Tibial artery (tissue), 4 donors: ENCODE results near the gene SCN4A.
A peak's percentile ranks its signal among the peaks of the same experiment; 100 is the strongest.

ENCODE experiments used
- DNase-seq, 2 donors: peaks; one replicate each; pipeline ENCODE4 v3.0.0-alpha.2; 2019
- H3K27ac ChIP-seq, 2 donors: fragments of 200-600 bp; sonication (generic) in 1 of 2; 1 replicate in 1 of 2; 2 replicates in 1 of 2; pipeline ENCODE4 v1.5.1; 2018 to 2019; ENCODE audit warnings: mild to moderate bottlenecking in 1 of 2
- H3K27me3 ChIP-seq, 2 donors: fragments of 200-600 bp; sonication (generic) in 1 of 2; one replicate each; pipeline versions ENCODE4 v1.5.1 to v1.6.0; 2016 to 2019
- H3K36me3 ChIP-seq, 3 donors: fragments of 200-600 bp; sonication (generic) in 2 of 3; one replicate each; pipeline ENCODE4 v1.5.1; 2016 to 2019; ENCODE audit warnings: mild to moderate bottlenecking in 2 of 3
- H3K4me1 ChIP-seq, 4 donors: fragments of 200-600 bp; sonication (generic) in 2 of 4; 1 replicate in 3 of 4; 2 replicates in 1 of 4; pipeline ENCODE4 v1.5.1; 2016 to 2019
- H3K4me3 ChIP-seq, 2 donors: fragments of 200-600 bp; sonication (generic) in 1 of 2; 1 replicate in 1 of 2; 2 replicates in 1 of 2; pipeline ENCODE4 v1.5.1; 2018 to 2019; ENCODE audit warnings: mild to moderate bottlenecking in 2 of 2
- H3K9me3 ChIP-seq, 3 donors: fragments of 200-600 bp; sonication (generic) in 1 of 3; one replicate each; pipeline ENCODE4 v1.5.1; 2016 to 2019
- intact Hi-C: fragments of 100-400 bp; cut with DNase I; formaldehyde crosslinking; loops from one replicate; pipeline ENCODE4 v1.15.0; 2023; ENCODE audit warnings: low total_unique reads
- TF ChIP-seq, protein P1 (sequence below), 2 experiments: fragments of 200-600 bp in 1 of 2; fragments of 450-650 bp in 1 of 2; IDR thresholded peaks; one replicate each; pipeline ENCODE4 v1.5.1; 2017 to 2019; ENCODE audit warnings: antibody characterized with exemption in 2 of 2, mild to moderate bottlenecking in 1 of 2, moderate library complexity in 1 of 2

SCN4A gene

DNA sequence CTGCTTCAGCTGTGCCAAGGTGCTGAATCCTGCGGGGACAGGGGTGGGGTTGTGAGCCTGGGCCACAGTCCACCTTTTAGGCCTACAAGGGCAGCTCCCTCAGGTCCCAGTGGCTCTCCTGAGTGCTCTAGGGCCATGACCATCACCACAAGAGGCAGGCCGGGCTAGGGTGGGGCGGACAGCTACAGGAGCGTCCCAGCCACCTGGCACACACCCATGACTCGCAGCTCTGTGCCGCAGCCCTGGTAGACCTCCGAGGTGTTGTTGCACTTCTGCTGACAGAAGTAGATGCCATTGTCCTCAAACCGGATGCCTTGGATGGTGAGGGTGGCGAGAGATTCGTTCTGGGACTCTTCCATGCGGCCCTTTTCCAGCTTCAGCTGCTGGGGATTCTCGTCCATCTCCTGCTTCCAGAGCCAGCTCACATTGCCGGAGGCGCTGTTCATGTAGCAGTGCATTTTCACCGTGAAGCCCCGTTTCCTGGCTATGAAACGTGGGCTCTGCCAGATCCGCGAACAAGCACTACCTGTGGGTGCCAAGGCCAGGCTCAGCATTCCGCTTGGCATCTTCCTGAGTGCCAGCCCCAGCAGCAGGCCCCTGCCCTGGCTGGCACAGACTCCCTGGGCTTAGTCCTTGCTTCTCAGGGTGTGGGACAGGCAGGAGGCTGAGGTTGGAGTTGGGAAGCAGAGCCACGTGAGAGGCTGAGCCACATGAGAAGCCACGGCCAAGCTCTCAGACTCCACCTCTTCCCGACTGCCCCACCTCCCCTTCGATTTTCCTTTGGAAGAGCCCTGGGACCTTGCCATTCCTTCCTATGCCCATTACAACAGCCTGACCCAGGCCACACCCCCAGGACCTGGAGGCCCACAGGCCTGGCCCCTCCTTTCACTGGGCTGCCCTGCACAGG is 42.6 kb downstream of the SCN4A start:
- TF ChIP-seq, protein P1, sequence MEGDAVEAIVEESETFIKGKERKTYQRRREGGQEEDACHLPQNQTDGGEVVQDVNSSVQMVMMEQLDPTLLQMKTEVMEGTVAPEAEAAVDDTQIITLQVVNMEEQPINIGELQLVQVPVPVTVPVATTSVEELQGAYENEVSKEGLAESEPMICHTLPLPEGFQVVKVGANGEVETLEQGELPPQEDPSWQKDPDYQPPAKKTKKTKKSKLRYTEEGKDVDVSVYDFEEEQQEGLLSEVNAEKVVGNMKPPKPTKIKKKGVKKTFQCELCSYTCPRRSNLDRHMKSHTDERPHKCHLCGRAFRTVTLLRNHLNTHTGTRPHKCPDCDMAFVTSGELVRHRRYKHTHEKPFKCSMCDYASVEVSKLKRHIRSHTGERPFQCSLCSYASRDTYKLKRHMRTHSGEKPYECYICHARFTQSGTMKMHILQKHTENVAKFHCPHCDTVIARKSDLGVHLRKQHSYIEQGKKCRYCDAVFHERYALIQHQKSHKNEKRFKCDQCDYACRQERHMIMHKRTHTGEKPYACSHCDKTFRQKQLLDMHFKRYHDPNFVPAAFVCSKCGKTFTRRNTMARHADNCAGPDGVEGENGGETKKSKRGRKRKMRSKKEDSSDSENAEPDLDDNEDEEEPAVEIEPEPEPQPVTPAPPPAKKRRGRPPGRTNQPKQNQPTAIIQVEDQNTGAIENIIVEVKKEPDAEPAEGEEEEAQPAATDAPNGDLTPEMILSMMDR (IDR thresholded peaks at IDR 0.05), result no peak
- Histone ChIP-seq H3K9me3 (no peaks in the 10 kb centered on the region), H3K36me3 (no peaks in the 10 kb centered on the region), H3K4me3 (no peak overlapping the region), H3K27me3 (peaks cover 0 to 12% of the 10 kb centered on the region in 2 donors), H3K27ac (no peak overlapping the region), H3K4me1 (peaks cover 0 to 6% (median 0%) of the 10 kb centered on the region in 4 donors)
- intact Hi-C loops, result loop anchor here (10.0 kb wide), 1 partner anchor 95 kb away; the partner anchor contains the start of gene ICAM2
- DNase-seq, result peak in 1 of 2 donors; percentile 47

DNA sequence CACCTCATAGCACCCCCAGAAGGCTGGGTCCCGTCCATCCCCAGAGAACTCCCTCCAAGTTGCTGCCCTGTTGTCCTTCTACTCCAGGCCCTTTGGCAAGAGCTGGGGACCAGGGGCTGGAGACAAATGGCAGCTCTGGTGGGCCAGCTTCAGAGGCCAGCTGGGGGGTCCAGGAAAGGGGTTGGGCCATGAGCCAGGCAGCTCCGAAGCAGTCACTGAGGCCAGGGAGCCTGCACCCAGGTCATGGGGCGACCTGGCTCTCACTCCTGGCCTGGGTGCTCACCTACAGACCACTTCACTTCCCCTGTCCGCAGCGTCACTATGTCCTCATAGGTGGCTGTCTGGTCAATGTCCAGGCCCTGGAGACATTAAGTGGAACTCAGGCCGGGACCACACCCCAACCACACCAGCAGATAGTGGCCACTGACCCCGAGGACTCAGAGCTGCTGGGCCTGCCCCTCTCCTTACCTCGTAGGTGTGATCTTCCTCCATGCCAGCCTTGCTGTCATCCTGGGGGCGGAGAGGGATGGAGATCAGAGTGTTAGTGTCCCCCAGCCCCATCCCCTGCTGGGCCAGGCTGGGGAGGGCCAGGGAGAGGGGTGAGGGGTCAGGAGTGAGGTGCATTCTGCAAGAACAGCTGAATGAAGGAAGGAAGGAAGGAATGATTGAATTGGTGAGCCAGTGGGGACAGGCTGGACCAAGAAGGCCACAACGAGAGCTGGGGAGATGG is 43.6 kb downstream of the SCN4A start:
- H3K27me3 ChIP-seq, result peaks cover 0 to 8% of the 10 kb centered on the region in 2 donors
- no peaks in the 10 kb centered on the region for H3K9me3 ChIP-seq
- peaks cover 0 to 6% (median 0%) of the 10 kb centered on the region in 4 donors for H3K4me1 ChIP-seq
- H3K36me3 ChIP-seq, result no peaks in the 10 kb centered on the region
- intact Hi-C loops, result loop anchor here (10.0 kb wide), 1 partner anchor 96 kb away; the partner anchor contains the start of gene ICAM2
- H3K4me3 ChIP-seq, result no peak overlapping the region
- no peak overlapping the region for H3K27ac ChIP-seq
- DNase-seq, result no peak
- TF ChIP-seq, protein P1 (IDR thresholded peaks at IDR 0.05), result no peak

DNA sequence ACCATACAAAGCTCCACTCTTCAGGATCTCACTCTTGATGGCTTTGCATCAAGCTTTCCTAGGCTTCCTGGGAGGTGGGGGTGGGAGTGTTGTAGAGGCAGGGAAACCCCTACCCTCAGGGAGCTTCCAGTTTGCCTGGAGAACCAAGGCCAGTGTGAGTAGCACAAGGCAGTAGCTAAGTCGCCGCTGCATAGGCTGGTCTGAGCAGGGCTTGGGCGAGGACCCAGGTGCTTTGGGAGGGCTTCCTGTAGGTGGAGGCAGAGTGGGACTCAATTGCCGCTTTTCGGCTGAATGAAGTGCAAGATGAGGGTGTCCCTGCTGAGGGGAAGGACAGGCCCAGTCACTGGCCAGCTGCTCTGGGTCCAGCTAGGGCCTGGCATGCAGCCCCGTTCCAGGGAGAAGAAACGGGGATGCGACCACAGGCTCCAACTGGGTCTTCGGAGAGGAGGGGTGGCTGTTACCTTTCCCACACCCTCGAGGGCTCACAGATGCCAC is 44.5 kb downstream of the SCN4A start:
- DNase-seq, result no peak
- H3K4me3 ChIP-seq, result no peak overlapping the region

DNA sequence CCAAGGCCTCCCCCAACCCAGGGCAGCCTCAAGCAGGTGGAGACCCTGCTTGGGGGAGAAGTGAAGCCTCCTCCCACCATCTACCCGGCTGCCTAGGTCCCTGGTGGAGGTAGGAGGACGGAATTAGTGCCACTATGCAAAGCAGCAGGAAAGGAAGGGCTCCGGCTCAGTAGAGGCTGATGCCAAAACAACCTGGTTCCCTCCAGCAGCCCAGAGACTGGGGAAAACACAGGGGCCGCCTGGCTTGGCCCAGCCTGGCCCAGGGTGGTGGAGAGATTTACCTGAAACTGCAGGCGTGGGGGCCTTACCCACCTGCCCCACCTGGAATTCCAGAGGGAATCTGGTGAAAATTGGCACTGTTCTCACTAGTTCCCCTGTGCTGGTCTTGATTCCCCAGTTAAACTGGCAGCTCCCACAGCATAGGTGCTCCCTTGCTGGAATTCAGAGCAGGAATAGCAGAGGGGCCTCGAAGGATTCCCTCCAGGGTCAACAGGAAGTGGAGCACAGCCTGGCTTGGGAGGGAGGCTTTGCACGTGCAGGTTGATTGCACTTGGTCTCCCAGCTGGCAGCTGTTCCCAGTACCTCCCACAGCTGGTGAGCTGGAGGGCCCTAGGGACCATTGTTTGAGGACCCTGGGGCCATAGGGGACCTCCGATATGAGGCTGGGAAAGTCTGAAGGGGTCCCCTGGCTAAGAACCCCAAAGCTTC is 45.1 kb downstream of the SCN4A start:
- intact Hi-C loops, result loop anchor here (10.0 kb wide), 1 partner anchor 97 kb away; the partner anchor contains the start of gene ICAM2
- H3K36me3 ChIP-seq, result no peaks in the 10 kb centered on the region
- TF ChIP-seq, protein P1 (IDR thresholded peaks at IDR 0.05), result no peak

More for the DNA sequence above, 44.5 kb downstream of the SCN4A start:
- Histone ChIP-seq H3K36me3 (no peaks in the 10 kb centered on the region), H3K9me3 (no peaks in the 10 kb centered on the region), H3K27ac (no peak overlapping the region), H3K27me3 (peaks cover 0 to 8% of the 10 kb centered on the region in 2 donors), H3K4me1 (peaks cover 0 to 6% (median 0%) of the 10 kb centered on the region in 4 donors)
- TF ChIP-seq, protein P1 (IDR thresholded peaks at IDR 0.05), result no peak
- intact Hi-C loops, result loop anchor here (10.0 kb wide), 1 partner anchor 97 kb away; the partner anchor contains the start of gene ICAM2

DNA sequence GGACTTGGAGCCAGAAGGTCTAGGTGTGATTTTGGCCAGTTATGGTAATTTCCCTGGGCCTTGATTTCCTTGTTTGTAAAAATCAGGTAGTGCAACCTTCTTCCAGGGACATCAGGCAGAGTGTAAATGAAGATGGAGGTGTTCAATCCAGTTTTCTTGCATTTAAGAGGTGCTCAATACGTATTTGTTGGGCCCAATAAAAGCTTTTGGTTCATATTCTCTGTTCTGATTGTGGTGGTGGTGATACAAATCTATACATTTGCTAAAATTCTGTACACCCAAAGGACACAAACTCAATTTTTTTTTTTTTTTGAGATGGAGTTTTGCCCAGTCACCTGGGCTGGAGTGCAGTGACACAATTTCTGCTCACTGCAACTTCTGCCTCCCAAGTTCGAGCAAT is 46.6 kb downstream of the SCN4A start:
- TF ChIP-seq, protein P1 (IDR thresholded peaks at IDR 0.05), result no peak
- no peak for DNase-seq
- H3K9me3 ChIP-seq, result no peaks in the 10 kb centered on the region
- no peaks in the 10 kb centered on the region for H3K36me3 ChIP-seq
- H3K4me3 ChIP-seq, result no peak overlapping the region
- no peaks in the 10 kb centered on the region for H3K27me3 ChIP-seq
- peaks cover 0 to 6% (median 0%) of the 10 kb centered on the region in 4 donors for H3K4me1 ChIP-seq
- no peak overlapping the region for H3K27ac ChIP-seq
- intact Hi-C loops, result loop anchor here (10.0 kb wide), 1 partner anchor 99 kb away; the partner anchor contains the start of gene ICAM2

More for the DNA sequence above, 45.1 kb downstream of the SCN4A start:
- Histone ChIP-seq H3K27me3 (peaks cover 0 to 7% of the 10 kb centered on the region in 2 donors), H3K4me3 (no peak overlapping the region), H3K9me3 (no peaks in the 10 kb centered on the region), H3K27ac (no peak overlapping the region), H3K4me1 (peaks cover 0 to 6% (median 0%) of the 10 kb centered on the region in 4 donors)
- DNase-seq, result no peak
